MM.1S (cell line): ENCODE data around the gene GSTT4.
"Not testable (repeated sequence)": the region's sequence is repeated elsewhere in the genome, so short reads cannot be mapped to it uniquely, and the experiment has no call there.

Source experiments
- EZH2 ChIP-seq: fragments of 300-600 bp; sonication (generic); optimal IDR thresholded peaks from 2 replicates; pipeline ENCODE3; 2017; ENCODE audit warnings: low read depth, mild to moderate bottlenecking, antibody characterized with exemption, low read length, mixed read lengths
- EZH2phosphoT487 ChIP-seq: fragments of 300-600 bp; sonication (generic); IDR thresholded peaks from 2 replicates; pipeline ENCODE4 v1.6.1; 2018; ENCODE audit warnings: antibody characterized with exemption, low read length
- TF ChIP-seq, protein P1 (sequence below): fragments of 300-600 bp; sonication (generic); IDR thresholded peaks from 2 replicates; pipeline ENCODE4 v1.5.1; 2016; ENCODE audit warnings: antibody characterized with exemption, low read length, mixed read lengths

- TF ChIP-seq, protein P1, sequence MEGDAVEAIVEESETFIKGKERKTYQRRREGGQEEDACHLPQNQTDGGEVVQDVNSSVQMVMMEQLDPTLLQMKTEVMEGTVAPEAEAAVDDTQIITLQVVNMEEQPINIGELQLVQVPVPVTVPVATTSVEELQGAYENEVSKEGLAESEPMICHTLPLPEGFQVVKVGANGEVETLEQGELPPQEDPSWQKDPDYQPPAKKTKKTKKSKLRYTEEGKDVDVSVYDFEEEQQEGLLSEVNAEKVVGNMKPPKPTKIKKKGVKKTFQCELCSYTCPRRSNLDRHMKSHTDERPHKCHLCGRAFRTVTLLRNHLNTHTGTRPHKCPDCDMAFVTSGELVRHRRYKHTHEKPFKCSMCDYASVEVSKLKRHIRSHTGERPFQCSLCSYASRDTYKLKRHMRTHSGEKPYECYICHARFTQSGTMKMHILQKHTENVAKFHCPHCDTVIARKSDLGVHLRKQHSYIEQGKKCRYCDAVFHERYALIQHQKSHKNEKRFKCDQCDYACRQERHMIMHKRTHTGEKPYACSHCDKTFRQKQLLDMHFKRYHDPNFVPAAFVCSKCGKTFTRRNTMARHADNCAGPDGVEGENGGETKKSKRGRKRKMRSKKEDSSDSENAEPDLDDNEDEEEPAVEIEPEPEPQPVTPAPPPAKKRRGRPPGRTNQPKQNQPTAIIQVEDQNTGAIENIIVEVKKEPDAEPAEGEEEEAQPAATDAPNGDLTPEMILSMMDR, result not testable (repeated sequence)
- not testable (repeated sequence) for TF ChIP-seq EZH2, EZH2phosphoT487
Measured at GRCh38 chr22:23952794-23953405, 52.4 kb downstream of the GSTT4 start.
